ENCODE measurements around the gene GAA.
A peak's percentile ranks its signal among the peaks of the same experiment; 100 is the strongest.
"Not testable (repeated sequence)": the region's sequence is repeated elsewhere in the genome, so short reads cannot be mapped to it uniquely, and the experiment has no call there.

Gene GAA

DNA sequence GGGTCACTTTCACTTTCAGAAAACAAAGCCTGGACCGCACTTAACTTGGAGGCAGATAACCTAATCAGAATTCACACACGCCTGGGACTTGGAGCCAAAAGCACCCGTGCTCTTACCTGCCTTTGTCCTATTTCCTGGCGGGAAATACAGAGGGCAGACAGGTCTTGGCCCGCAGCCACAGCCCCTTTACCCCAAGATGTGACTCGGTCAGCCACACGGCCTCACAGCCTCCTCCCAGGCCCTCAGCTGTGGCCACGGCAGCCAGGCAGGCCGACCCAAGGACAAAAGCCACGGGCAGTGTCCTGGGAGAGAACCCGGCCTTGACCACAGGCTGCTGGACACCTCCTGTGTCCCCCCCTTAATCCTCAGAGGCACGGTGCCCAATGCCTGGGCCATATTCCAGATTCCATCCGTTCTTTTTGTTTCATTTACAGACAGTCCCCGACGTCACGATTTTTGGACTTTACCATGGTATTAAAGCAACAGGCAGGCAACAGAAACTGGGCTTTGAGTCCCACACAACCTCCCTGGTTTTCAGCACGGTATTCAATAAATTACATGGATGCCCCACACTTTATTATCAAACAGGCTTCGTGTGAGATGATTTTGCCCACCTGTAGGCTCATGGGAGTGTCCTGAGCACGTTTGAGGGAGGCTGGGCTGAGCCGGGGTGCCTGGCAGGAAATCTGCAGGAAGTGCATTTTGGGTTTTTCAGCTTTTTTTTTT lies 30.1 kb upstream of the GAA start:
- Mint-ChIP-seq H3K27ac (no peak overlapping the region), H3K9me3 (no peaks in the 10 kb centered on the region), H3K27me3 (no peaks in the 10 kb centered on the region), H3K4me3 (no peak overlapping the region), H3K36me3 (ENCODE audit: low read depth) (no peaks in the 10 kb centered on the region), H3K4me1 (ENCODE audit: low read depth) (no peaks in the 10 kb centered on the region)

- Mint-ChIP-seq H3K27me3 (no peaks in the 10 kb centered on the region), H3K4me3 (no peak overlapping the region), H3K4me1 (ENCODE audit: low read depth) (no peaks in the 10 kb centered on the region), H3K9me3 (no peaks in the 10 kb centered on the region), H3K27ac (no peak overlapping the region), H3K36me3 (ENCODE audit: low read depth) (no peaks in the 10 kb centered on the region)
These were observed 29.0 kb upstream of the GAA start for GRCh38 chr17:80072410-80072809.

DNA sequence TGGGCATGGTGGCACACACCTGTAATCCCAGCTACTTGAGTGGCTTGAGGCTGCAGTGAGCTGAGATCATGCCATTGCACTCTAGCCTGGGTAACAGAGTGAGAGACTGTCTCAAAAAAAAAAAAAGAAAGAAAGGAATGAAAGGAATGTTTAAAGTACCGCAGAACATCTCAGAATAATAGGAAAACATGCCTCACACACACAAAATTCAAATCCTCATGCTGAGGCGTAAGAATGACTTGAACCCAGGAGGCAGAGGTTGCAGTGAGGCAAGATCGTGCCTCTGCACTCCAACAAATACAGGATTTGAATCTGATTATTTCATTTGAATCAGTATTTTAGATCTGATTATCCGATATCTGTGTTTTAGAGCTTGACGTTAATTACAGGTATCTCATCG lies 21.3 kb upstream of the GAA start:
- Mint-ChIP-seq H3K4me1 (ENCODE audit: low read depth) (no peaks in the 10 kb centered on the region), H3K27me3 (peaks cover 3% of the 10 kb centered on the region), H3K4me3 (no peak overlapping the region), H3K27ac (no peak overlapping the region), H3K36me3 (ENCODE audit: low read depth) (no peaks in the 10 kb centered on the region), H3K9me3 (no peaks in the 10 kb centered on the region)

DNA sequence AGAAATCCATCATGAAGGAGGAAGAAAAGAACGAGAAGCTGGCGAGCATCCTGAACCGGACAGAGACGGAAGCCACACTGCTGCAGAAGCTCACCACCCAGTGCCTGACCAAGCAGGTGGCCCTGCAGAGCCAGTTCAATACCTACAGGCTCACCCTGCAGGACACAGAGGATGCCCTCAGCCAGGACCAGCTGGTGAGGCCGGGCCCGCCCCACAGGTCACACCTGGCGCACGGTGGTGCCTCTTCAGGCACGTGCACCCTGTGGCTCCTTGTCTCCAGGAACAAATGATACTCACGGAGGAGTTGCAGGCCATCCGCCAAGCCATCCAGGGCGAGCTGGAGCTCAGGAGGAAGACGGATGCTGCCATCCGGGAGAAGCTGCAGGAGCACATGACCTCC lies 19.8 kb upstream of the GAA start:
- no peaks in the 10 kb centered on the region for H3K36me3 Mint-ChIP-seq (ENCODE audit: low read depth)
- no peaks in the 10 kb centered on the region for H3K9me3 Mint-ChIP-seq
- no peaks in the 10 kb centered on the region for H3K4me1 Mint-ChIP-seq (ENCODE audit: low read depth)
- no peak overlapping the region for H3K4me3 Mint-ChIP-seq
- H3K27ac Mint-ChIP-seq = no peak overlapping the region
- peaks cover 3% of the 10 kb centered on the region for H3K27me3 Mint-ChIP-seq

- Mint-ChIP-seq H3K36me3 (ENCODE audit: low read depth) (no peaks in the 10 kb centered on the region), H3K4me1 (ENCODE audit: low read depth) (no peaks in the 10 kb centered on the region), H3K27me3 (peaks cover 3% of the 10 kb centered on the region), H3K27ac (peak overlapping the region; percentile 16), H3K4me3 (no peak overlapping the region), H3K9me3 (no peaks in the 10 kb centered on the region)
These were observed 18.8 kb upstream of the GAA start for GRCh38 chr17:80082403-80083135.

DNA sequence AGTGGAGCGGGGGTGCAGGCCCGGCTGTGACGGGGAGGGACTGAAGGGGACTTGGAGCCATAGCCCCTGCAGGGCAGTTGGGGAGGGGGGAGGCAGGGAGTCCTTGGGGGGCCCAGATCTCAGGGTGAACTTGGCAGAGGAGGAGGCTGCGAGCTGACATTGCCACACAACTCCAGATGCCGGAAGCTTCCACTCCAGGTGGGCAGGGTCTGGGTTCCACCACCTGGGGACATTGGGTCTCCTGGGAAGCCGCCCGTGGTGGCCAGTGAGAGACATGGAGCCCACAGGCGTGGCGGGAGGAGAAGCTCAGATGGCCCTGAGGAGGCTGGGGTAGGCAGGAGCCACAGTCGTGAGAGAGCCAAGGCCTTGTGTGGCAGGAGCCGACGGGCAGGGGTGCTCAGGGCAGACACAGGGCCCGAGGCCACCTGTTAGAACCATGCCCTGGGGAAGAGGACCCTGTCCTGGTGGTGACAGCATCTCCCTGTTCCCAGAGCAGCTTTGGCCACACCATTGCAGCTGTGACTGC lies 18.2 kb upstream of the GAA start:
- Mint-ChIP-seq H3K4me1 (ENCODE audit: low read depth) (no peaks in the 10 kb centered on the region), H3K9me3 (no peaks in the 10 kb centered on the region), H3K4me3 (no peak overlapping the region), H3K27ac (no peak overlapping the region), H3K27me3 (peaks cover 3% of the 10 kb centered on the region), H3K36me3 (ENCODE audit: low read depth) (no peaks in the 10 kb centered on the region)

- no peaks in the 10 kb centered on the region for H3K27me3 Mint-ChIP-seq
- H3K9me3 Mint-ChIP-seq = no peaks in the 10 kb centered on the region
- no peak overlapping the region for H3K4me3 Mint-ChIP-seq
- H3K4me1 Mint-ChIP-seq (ENCODE audit: low read depth) = no peaks in the 10 kb centered on the region
- no peaks in the 10 kb centered on the region for H3K36me3 Mint-ChIP-seq (ENCODE audit: low read depth)
- no peak overlapping the region for H3K27ac Mint-ChIP-seq
These were observed 16.6 kb upstream of the GAA start for GRCh38 chr17:80084773-80085172.

GRCh38 chr17:80086081-80086480 lies 15.3 kb upstream of the GAA start:
- Mint-ChIP-seq H3K36me3 (ENCODE audit: low read depth) (no peaks in the 10 kb centered on the region), H3K4me1 (ENCODE audit: low read depth) (no peaks in the 10 kb centered on the region), H3K27me3 (no peaks in the 10 kb centered on the region)

DNA sequence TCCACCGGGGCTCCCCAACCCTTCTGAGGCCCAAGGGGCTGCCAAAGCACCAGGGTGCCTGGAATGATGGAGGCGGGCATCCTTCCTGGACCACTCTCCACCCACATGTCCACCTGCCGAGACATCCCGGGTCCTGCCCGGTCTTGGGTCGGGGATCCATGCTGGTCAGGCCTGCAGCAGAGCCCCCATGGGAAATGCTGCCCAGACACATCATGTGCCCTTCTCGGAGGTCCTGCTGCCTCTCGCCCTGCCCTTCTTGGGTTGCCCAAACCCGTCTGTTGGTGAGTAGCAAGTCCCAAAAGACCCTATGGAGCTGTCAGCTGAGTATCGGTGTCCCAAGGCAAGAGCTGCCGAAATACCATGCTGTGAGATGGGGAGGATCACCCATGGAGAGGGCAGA lies 14.8 kb upstream of the GAA start:
- no peaks in the 10 kb centered on the region for H3K36me3 Mint-ChIP-seq (ENCODE audit: low read depth)
- no peaks in the 10 kb centered on the region for H3K4me1 Mint-ChIP-seq (ENCODE audit: low read depth)
- no peak overlapping the region for H3K27ac Mint-ChIP-seq
- H3K4me3 Mint-ChIP-seq = no peak overlapping the region
- no peaks in the 10 kb centered on the region for H3K9me3 Mint-ChIP-seq
- no peaks in the 10 kb centered on the region for H3K27me3 Mint-ChIP-seq

More at GRCh38 chr17:80086081-80086480, 15.3 kb upstream of the GAA start:
- H3K27ac Mint-ChIP-seq = no peak overlapping the region
- no peaks in the 10 kb centered on the region for H3K9me3 Mint-ChIP-seq
- H3K4me3 Mint-ChIP-seq = no peak overlapping the region

DNA sequence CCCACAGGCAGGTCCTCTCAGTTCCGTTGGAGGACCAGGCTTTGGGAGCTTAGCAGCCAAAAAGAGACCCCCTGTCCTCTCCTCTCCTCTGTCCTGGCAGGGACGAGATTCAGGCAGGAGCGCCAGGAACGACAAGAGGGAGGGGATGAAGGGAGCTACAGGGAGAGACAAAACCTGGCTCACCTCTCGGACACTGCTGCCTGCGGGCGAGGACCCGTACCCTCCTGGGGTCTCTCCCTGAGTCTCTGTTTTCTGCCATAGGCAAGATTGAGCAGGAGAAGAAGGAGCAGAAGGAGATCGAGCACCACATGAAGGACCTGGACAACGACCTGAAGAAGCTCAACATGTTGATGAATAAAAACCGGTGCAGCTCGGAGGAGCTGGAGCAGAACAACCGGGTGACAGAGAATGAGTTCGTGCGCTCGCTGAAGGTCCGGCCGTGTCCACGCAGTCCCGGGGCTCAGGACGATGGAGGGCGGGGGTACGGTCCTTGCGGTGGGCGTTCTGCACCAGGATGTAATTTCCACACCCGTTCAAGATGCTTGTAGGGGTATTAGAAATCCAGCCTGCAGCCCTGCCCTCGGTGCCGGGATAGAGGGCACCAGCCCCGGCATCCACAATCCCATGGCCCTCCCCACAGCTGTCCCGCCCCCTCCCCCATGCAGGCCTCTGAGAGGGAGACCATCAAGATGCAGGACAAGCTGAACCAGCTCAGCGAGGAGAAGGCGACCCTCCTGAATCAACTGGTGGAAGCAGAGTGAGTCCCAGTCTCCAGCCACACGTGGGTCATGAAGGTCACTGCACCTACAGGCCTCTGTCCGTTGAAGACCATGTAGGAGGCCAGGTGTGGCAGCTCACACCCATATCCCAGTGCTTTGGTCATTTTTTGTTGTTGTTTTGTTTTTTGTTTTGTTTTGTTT lies 13.8 kb upstream of the GAA start:
- no peak overlapping the region for H3K4me3 Mint-ChIP-seq
- H3K27me3 Mint-ChIP-seq = no peaks in the 10 kb centered on the region
- no peaks in the 10 kb centered on the region for H3K36me3 Mint-ChIP-seq (ENCODE audit: low read depth)
- no peaks in the 10 kb centered on the region for H3K9me3 Mint-ChIP-seq
- H3K27ac Mint-ChIP-seq = no peak overlapping the region
- no peaks in the 10 kb centered on the region for H3K4me1 Mint-ChIP-seq (ENCODE audit: low read depth)

- Mint-ChIP-seq H3K27ac (no peak overlapping the region), H3K9me3 (no peaks in the 10 kb centered on the region), H3K36me3 (ENCODE audit: low read depth) (no peaks in the 10 kb centered on the region), H3K27me3 (no peaks in the 10 kb centered on the region), H3K4me3 (no peak overlapping the region), H3K4me1 (ENCODE audit: low read depth) (no peaks in the 10 kb centered on the region)
These were observed 11.6 kb upstream of the GAA start for GRCh38 chr17:80089762-80090161.

- not testable (repeated sequence) for H3K4me3 Mint-ChIP-seq; H3K36me3 Mint-ChIP-seq (ENCODE audit: low read depth); H3K27ac Mint-ChIP-seq; H3K27me3 Mint-ChIP-seq; H3K9me3 Mint-ChIP-seq; H3K4me1 Mint-ChIP-seq (ENCODE audit: low read depth)
These were observed 11.2 kb upstream of the GAA start for GRCh38 chr17:80090164-80090563.

DNA sequence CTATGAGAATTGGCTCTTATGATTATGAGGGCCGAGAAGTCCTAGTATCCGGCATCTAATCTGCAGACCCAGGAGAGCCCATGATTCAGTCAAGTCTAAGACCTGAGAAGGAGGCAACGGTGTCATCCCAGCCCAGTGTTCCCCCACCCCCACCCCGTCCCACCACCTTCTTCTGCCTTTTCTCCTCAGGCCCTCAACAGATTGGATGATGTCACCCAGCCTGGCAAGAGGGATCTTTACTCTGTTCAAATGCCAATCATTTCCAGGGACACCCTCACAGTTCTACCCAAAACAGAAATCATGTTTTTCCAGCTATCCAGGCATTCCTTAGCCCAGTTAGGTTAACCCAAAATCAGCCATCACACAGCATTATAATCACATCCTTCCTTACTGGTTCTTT lies 10.0 kb upstream of the GAA start:
- Mint-ChIP-seq H3K9me3 (no peaks in the 10 kb centered on the region), H3K27me3 (no peaks in the 10 kb centered on the region), H3K36me3 (ENCODE audit: low read depth) (no peaks in the 10 kb centered on the region), H3K27ac (no peak overlapping the region), H3K4me1 (ENCODE audit: low read depth) (no peaks in the 10 kb centered on the region), H3K4me3 (no peak overlapping the region)

GRCh38 chr17:80092959-80093358 lies 8.4 kb upstream of the GAA start:
- H3K4me3 Mint-ChIP-seq = no peak overlapping the region
- no peaks in the 10 kb centered on the region for H3K9me3 Mint-ChIP-seq
- no peaks in the 10 kb centered on the region for H3K36me3 Mint-ChIP-seq (ENCODE audit: low read depth)
- no peaks in the 10 kb centered on the region for H3K4me1 Mint-ChIP-seq (ENCODE audit: low read depth)
- no peaks in the 10 kb centered on the region for H3K27me3 Mint-ChIP-seq
- H3K27ac Mint-ChIP-seq = no peak overlapping the region
